B cell (primary cell): ENCODE measurements around the gene IER3. TPM values are rescaled to one million over a fixed set of nuclear protein-coding genes. Genes with fewer than 3 reads are reported as not detected.
A peak's percentile ranks its signal among the peaks of the same experiment; 100 is the strongest.

ENCODE experiments used
- ATAC-seq: fragments of 200-7000 bp; cut with Tn5 transposase; one replicate; pipeline ENCODE4 v1.10.0; 2021; ENCODE audit warnings: low read depth, mild to moderate bottlenecking, moderate number of reproducible peaks, moderate library complexity
- CTCF ChIA-PET: fragments of 350-600 bp; sonication (Branson Sonifier 250); formaldehyde crosslinking; loops from one replicate; lab custom pipeline; 2021; ENCODE audit warnings: antibody characterized with exemption, inconsistent platforms; lab: Charles Lee
- POLR2A ChIA-PET: fragments of 350-600 bp; sonication (Branson Sonifier 250); formaldehyde crosslinking; loops from one replicate; lab custom pipeline; 2021; ENCODE audit warnings: antibody characterized with exemption; lab: Charles Lee
- DNase-seq: peaks from one replicate; pipeline ENCODE4 v3.0.0; 2013
- H2AFZ ChIP-seq: 2 replicates; pipeline ENCODE4 v1.6.1; 2012; ENCODE audit warnings: mild to moderate bottlenecking, low read depth, low read length; ENCODE audit not compliant: insufficient read depth, poor library complexity, severe bottlenecking
- H3K27ac ChIP-seq, 2 donors: 1 replicate in 1 of 2; 2 replicates in 1 of 2; pipeline ENCODE4 v1.5.1; 2012 to 2013; ENCODE audit warnings: low read length in 2 of 2, mild to moderate bottlenecking in 2 of 2, moderate library complexity in 1 of 2
- H3K27me3 ChIP-seq, 4 experiments: fragments of 200-600 bp in 1 of 4; sonication (generic) in 1 of 4; replicated peaks in 1 of 4; 1 replicate in 2 of 4; 2 replicates in 2 of 4; pipeline versions ENCODE4 v1.6.1 to v1.7.0; 2013 to 2016; ENCODE audit warnings: low read length in 3 of 4, mild to moderate bottlenecking in 2 of 4, mixed read lengths in 1 of 4, moderate library complexity in 1 of 4; ENCODE audit not compliant: insufficient read depth in 4 of 4, control insufficient read depth in 3 of 4; ENCODE audit errors: control extremely low read depth in 1 of 4
- H3K36me3 ChIP-seq, 2 experiments: replicated peaks in 1 of 2; 1 replicate in 1 of 2; 2 replicates in 1 of 2; pipeline versions ENCODE4 v1.6.1 to v1.7.1; 2013; ENCODE audit warnings: low read length in 1 of 2; ENCODE audit not compliant: insufficient read depth in 2 of 2, control insufficient read depth in 1 of 2; ENCODE audit errors: control extremely low read depth in 1 of 2, extremely low read depth in 1 of 2
- H3K4me1 ChIP-seq, 2 donors: fragments of 200-600 bp in 1 of 2; sonication (generic) in 1 of 2; 1 replicate in 1 of 2; 2 replicates in 1 of 2; pipeline versions ENCODE4 v1.5.1 to v1.6.1; 2013 to 2017; ENCODE audit warnings: low read length in 2 of 2; ENCODE audit not compliant: control insufficient read depth in 2 of 2, insufficient read depth in 2 of 2
- H3K4me2 ChIP-seq: replicated peaks from 2 replicates; pipeline ENCODE3; 2012; ENCODE audit warnings: mild to moderate bottlenecking, low read depth, low read length; ENCODE audit not compliant: poor library complexity, severe bottlenecking
- H3K4me3 ChIP-seq, 5 experiments: fragments of 200-600 bp in 1 of 5; sonication (generic) in 1 of 5; 1 replicate in 3 of 5; 2 replicates in 2 of 5; pipeline versions ENCODE4 v1.5.1 to v1.7.0; 2011 to 2016; ENCODE audit warnings: low read length in 4 of 5, mild to moderate bottlenecking in 4 of 5, low read depth in 2 of 5, control low read depth in 1 of 5, moderate library complexity in 1 of 5; ENCODE audit not compliant: insufficient read depth in 1 of 5; ENCODE audit errors: control extremely low read depth in 1 of 5, extremely low read depth in 1 of 5
- H3K79me2 ChIP-seq: fragments of 200-600 bp; sonication (generic); one replicate; pipeline ENCODE4 v1.6.0; 2016; ENCODE audit warnings: low read length; ENCODE audit not compliant: control insufficient read depth, insufficient read depth
- H3K9ac ChIP-seq: fragments of 200-600 bp; sonication (generic); 2 replicates; pipeline ENCODE4 v1.6.1; 2017; ENCODE audit warnings: mild to moderate bottlenecking, low read length, moderate library complexity
- H3K9me3 ChIP-seq, 3 donors: one replicate each; pipeline versions ENCODE4 v1.6.1 to v1.7.1; 2013; ENCODE audit warnings: low read length in 2 of 3; ENCODE audit not compliant: control insufficient read depth in 2 of 3, insufficient read depth in 1 of 3; ENCODE audit errors: control extremely low read depth in 1 of 3
- H4K20me1 ChIP-seq: 2 replicates; pipeline ENCODE4 v1.6.0; 2012; ENCODE audit warnings: mild to moderate bottlenecking, low read length; ENCODE audit not compliant: insufficient read depth, control insufficient read depth, poor library complexity, severe bottlenecking
- H3K27ac Mint-ChIP-seq: one replicate; pipeline ENCODE4 v1.8.0; 2021; ENCODE audit warnings: mixed read lengths
- H3K27me3 Mint-ChIP-seq: one replicate; pipeline ENCODE4 v1.8.0; 2021; ENCODE audit warnings: mixed read lengths
- H3K4me1 Mint-ChIP-seq: one replicate; pipeline ENCODE4 v1.8.0; 2021; ENCODE audit warnings: mixed read lengths
- H3K4me3 Mint-ChIP-seq: one replicate; pipeline ENCODE4 v1.8.0; 2021; ENCODE audit warnings: mixed read lengths
- H3K9me3 Mint-ChIP-seq: one replicate; pipeline ENCODE4 v1.8.0; 2022; ENCODE audit warnings: mixed read lengths; ENCODE audit not compliant: insufficient read depth
- CTCF ChIP-seq: fragments of 200-600 bp; IDR thresholded peaks from one replicate; pipeline ENCODE4 v1.8.0; 2022; ENCODE audit warnings: antibody characterized with exemption, mild to moderate bottlenecking
- EZH2 ChIP-seq: IDR thresholded peaks from 2 replicates; pipeline ENCODE4 v1.6.1; 2012; ENCODE audit warnings: borderline replicate concordance, low read depth, mild to moderate bottlenecking, moderate library complexity, low read length; ENCODE audit not compliant: insufficient read depth, poor library complexity, severe bottlenecking
- WGBS: methylation state at CpG from one replicate; pipeline ENCODE4 v1.1.5; 2013; ENCODE audit warnings: missing lambda C conversion rate; ENCODE audit not compliant: insufficient coverage; 5-methylcytosine and 5-hydroxymethylcytosine counted together
- intact Hi-C: fragments of 100-400 bp; cut with micrococcal nuclease; formaldehyde crosslinking; loops from one replicate; pipeline ENCODE4 v1.10.0; 2022
- polyA plus RNA-seq: library from polyadenylated mRNA; depleted of rRNA; stranded (reverse); fragments of >200 nt; gene quantifications from 2 replicates; pipeline ENCODE4 v1.2.3, GENCODE V29; 2012
- total RNA-seq, 2 donors: library from RNA; stranded (reverse); fragments of 120-200 nt in 1 of 2; gene quantifications; 1 replicate in 1 of 2; 2 replicates in 1 of 2; pipeline versions ENCODE4 v1.2.3 to v1.2.4, GENCODE V29; 2013 to 2022

Gene IER3
- total and polyA plus RNA-seq, 2 donors (not counting 1 experiment from before 2014, with no cell fraction given): 3.7 to 4.2 TPM

- H3K36me3 ChIP-seq: peaks cover 6 to 60% of the 10 kb centered on the region in 2 experiments
- no peaks in the 10 kb centered on the region for H3K27me3 ChIP-seq
- no peak for DNase-seq
- ChIA-PET POLR2A (interaction anchor here (0.7 to 1.5 kb wide), 2 partner anchors 47 to 236 kb away, joined by 3 to 13 read pairs; no protein-coding TSS in a partner anchor), CTCF (interaction anchor here (1.0 to 22.5 kb wide), 5 partner anchors 16 to 243 kb away, joined by 3 to 963 read pairs (median 116); partner anchors contain the start of genes DHX16 and NRM)
- intact Hi-C loops: no loop called here
- peak overlapping the region in 1 of 2 donors; percentile 40 for H3K27ac ChIP-seq
- H3K9ac ChIP-seq: no peak overlapping the region
- Mint-ChIP-seq H3K9me3 (no peaks in the 10 kb centered on the region), H3K27ac (peak overlapping the region; percentile 59), H3K27me3 (no peaks in the 10 kb centered on the region), H3K4me1 (peaks cover 47% of the 10 kb centered on the region), H3K4me3 (no peak overlapping the region)
- no peaks in the 10 kb centered on the region for H3K9me3 ChIP-seq
- peaks cover 90% of the 10 kb centered on the region for H3K79me2 ChIP-seq
- no peak for ATAC-seq
- H3K4me1 ChIP-seq: peaks cover 21 to 31% of the 10 kb centered on the region in 2 donors
- 40% methylated on average over 1 of the region's 3 CpGs for WGBS
- TF ChIP-seq CTCF (no peak), EZH2 (no peak)
- peaks cover 44% of the 10 kb centered on the region for H4K20me1 ChIP-seq
- no peak overlapping the region for H2AFZ ChIP-seq
- no peak overlapping the region for H3K4me3 ChIP-seq
- no peak overlapping the region for H3K4me2 ChIP-seq
These were observed 18.4 kb downstream of the IER3 start for GRCh38 chr6:30725713-30726505.
